LNCaP clone FGC (cell line): Measurements from ENCODE around the gene ABCB6.

Experiments
- DNase-seq: peaks from one replicate; pipeline ENCODE4 v3.0.0-alpha.2; 2011; ENCODE audit warnings: low read depth
- H3K4me3 ChIP-seq: 2 replicates; pipeline ENCODE4 v1.5.1; 2011; ENCODE audit warnings: mild to moderate bottlenecking, low read depth, low read length, control low read depth
- CTCF ChIP-seq: IDR thresholded peaks from 2 replicates; pipeline ENCODE4 v1.5.1; 2012; ENCODE audit warnings: mild to moderate bottlenecking; ENCODE audit not compliant: control insufficient read depth, insufficient read depth; ENCODE audit errors: extremely low read depth

Gene ABCB6

GRCh38 chr2:219249203-219249980 is 30.6 kb upstream of the ABCB6 start:
- DNase-seq, result peak; percentile 87
- TF ChIP-seq CTCF, result no peak
- H3K4me3 ChIP-seq, result peak overlapping the region; percentile 35

DNA sequence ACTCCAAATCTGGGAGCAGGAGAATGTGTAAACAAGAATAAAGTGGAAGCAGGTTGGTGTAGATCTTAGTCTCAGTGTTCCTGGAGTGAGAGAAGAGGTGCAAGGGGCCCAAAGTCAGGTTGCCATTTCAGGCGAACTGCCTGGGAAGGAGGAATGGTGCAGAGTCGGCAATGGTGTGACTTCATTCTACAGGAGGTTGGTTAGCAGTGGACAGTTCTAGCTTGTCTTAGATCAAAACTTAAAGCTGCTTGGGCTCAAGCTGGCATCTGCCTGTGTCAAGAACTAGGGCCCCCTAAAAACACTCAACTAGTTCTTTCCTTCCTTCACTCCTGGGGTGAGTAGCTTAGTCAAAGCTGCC is 30.1 kb upstream of the ABCB6 start:
- no peak for DNase-seq
- H3K4me3 ChIP-seq, result peak overlapping the region; percentile 35
- TF ChIP-seq CTCF, result no peak

GRCh38 chr2:219247678-219248642 is 29.2 kb upstream of the ABCB6 start:
- DNase-seq, result no peak
- TF ChIP-seq CTCF, result no peak
- H3K4me3 ChIP-seq, result no peak overlapping the region

- DNase-seq, result no peak
- peak overlapping the region; percentile 92 for H3K4me3 ChIP-seq
- TF ChIP-seq CTCF, result no peak
Measured at GRCh38 chr2:219246559-219246958, 27.8 kb upstream of the ABCB6 start.

DNA sequence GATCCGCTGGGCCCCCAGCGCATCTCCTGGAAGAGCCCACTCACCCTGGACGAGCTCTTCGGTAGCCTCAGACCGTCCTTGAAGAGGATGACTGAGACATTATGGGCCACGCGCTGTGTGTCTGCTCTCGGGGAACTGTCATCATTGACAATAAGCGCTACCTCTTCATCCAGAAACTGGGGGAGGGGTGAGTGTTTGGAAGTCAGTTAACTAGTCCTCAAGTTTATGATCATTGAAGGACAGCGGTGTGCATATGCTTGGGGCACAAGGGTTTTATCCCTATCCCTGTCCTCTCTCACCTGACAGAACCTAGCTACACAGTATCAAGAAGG is 27.1 kb upstream of the ABCB6 start:
- DNase-seq, result no peak
- no peak for TF ChIP-seq CTCF
- H3K4me3 ChIP-seq, result peak overlapping the region; percentile 92

- DNase-seq, result peak; percentile 66
Measured at GRCh38 chr2:219245148-219245898, 26.6 kb upstream of the ABCB6 start, which contains the start of the genes GLB1L and STK16. GLB1L (minus strand) TSS chr2:219245444; CDS start chr2:219243573, 1,871 bp downstream. STK16 (plus strand) TSS chr2:219245479; CDS start chr2:219246000, 521 bp downstream.

More at GRCh38 chr2:219245148-219245898, 26.6 kb upstream of the ABCB6 start, which contains the start of the genes GLB1L and STK16:
- no peak for TF ChIP-seq CTCF
- H3K4me3 ChIP-seq, result peak within 1 kb of the TSS; percentile 92
